Colonic mucosa (tissue), 4 donors: ENCODE data around the gene PRKAG2. TPM values are rescaled to one million over a fixed set of nuclear protein-coding genes. Genes with fewer than 3 reads are reported as not detected.
A peak's percentile ranks its signal among the peaks of the same experiment; 100 is the strongest.

Source experiments
- DNase-seq: peaks from one replicate; pipeline ENCODE4 v3.0.0-alpha.2; 2020
- H3K27ac ChIP-seq: fragments of 200-600 bp; one replicate; pipeline ENCODE4 v1.8.0; 2021
- H3K27me3 ChIP-seq: fragments of 200-600 bp; one replicate; pipeline ENCODE4 v1.8.0; 2021
- H3K36me3 ChIP-seq: fragments of 200-600 bp; one replicate; pipeline ENCODE4 v1.8.0; 2021
- H3K4me1 ChIP-seq: fragments of 200-600 bp; one replicate; pipeline ENCODE4 v1.8.0; 2021; ENCODE audit warnings: mild to moderate bottlenecking
- H3K4me3 ChIP-seq: fragments of 200-600 bp; one replicate; pipeline ENCODE4 v1.8.0; 2021
- H3K9ac ChIP-seq, 2 donors: one replicate each; pipeline ENCODE4 v1.7.0; 2013; ENCODE audit warnings: control low read depth in 2 of 2, low read depth in 2 of 2, low read length in 2 of 2
- H3K9me3 ChIP-seq: fragments of 200-600 bp; one replicate; pipeline ENCODE4 v1.8.0; 2021
- CTCF ChIP-seq: fragments of 200-600 bp; IDR thresholded peaks from one replicate; pipeline ENCODE4 v1.8.0; 2022; ENCODE audit warnings: antibody characterized with exemption, mild to moderate bottlenecking
- intact Hi-C: fragments of 100-400 bp; cut with DNase I; formaldehyde crosslinking; loops from one replicate; pipeline ENCODE4 v1.14.1; 2022
- total RNA-seq, 2 donors: library from RNA; stranded (reverse); fragmentation: NEBNext Ultra II Directional in 1 of 2; extraction: Animal tissue kit (Norgen Biotek cat#: 25700) in 1 of 2; gene quantifications; one replicate each; pipeline ENCODE4 v1.2.1, GENCODE V29; 2021
- donor health status: healthy.
- donor health status: DM: no; HTN: no; CAD: no.
- donor health status: DM: no; HTN: no; CAD: no.

The PRKAG2 gene
- total RNA-seq, 2 donors from 2014 or later = 36.3 to 42.0 TPM

GRCh38 chr7:151764056-151764920 lies 112.6 kb downstream of the PRKAG2 start:
- Histone ChIP-seq H3K27me3 (no peaks in the 10 kb centered on the region), H3K4me1 (no peaks in the 10 kb centered on the region), H3K4me3 (no peak overlapping the region), H3K9ac (no peak overlapping the region), H3K9me3 (no peaks in the 10 kb centered on the region), H3K27ac (no peak overlapping the region), H3K36me3 (no peaks in the 10 kb centered on the region)
- TF ChIP-seq CTCF = no peak
- DNase-seq = no peak
- intact Hi-C loops = loop anchor here (5.0 kb wide), 1 partner anchor 397 kb away; no protein-coding TSS in a partner anchor

GRCh38 chr7:151763420-151763984 lies 113.4 kb downstream of the PRKAG2 start:
- no peak overlapping the region for H3K9ac ChIP-seq
- DNase-seq = no peak
- no peak for TF ChIP-seq CTCF
- no peaks in the 10 kb centered on the region for H3K27me3 ChIP-seq
- intact Hi-C loops = loop anchor here (5.0 kb wide), 1 partner anchor 396 kb away; no protein-coding TSS in a partner anchor
- H3K27ac ChIP-seq = no peak overlapping the region
- H3K36me3 ChIP-seq = no peaks in the 10 kb centered on the region
- H3K9me3 ChIP-seq = no peaks in the 10 kb centered on the region
- H3K4me3 ChIP-seq = no peak overlapping the region
- no peaks in the 10 kb centered on the region for H3K4me1 ChIP-seq

- Histone ChIP-seq H3K9ac (no peak overlapping the region), H3K4me1 (no peaks in the 10 kb centered on the region), H3K27ac (no peak overlapping the region), H3K36me3 (no peaks in the 10 kb centered on the region), H3K9me3 (no peaks in the 10 kb centered on the region), H3K4me3 (no peak overlapping the region), H3K27me3 (no peaks in the 10 kb centered on the region)
- TF ChIP-seq CTCF = no peak
- DNase-seq = no peak
- intact Hi-C loops = loop anchor here (5.0 kb wide), 1 partner anchor 395 kb away; no protein-coding TSS in a partner anchor
Observed at GRCh38 chr7:151762583-151763245, 114.2 kb downstream of the PRKAG2 start.

GRCh38 chr7:151761957-151762356 lies 115.0 kb downstream of the PRKAG2 start:
- no peaks in the 10 kb centered on the region for H3K9me3 ChIP-seq
- no peak for DNase-seq
- H3K4me3 ChIP-seq = no peak overlapping the region
- no peaks in the 10 kb centered on the region for H3K4me1 ChIP-seq
- no peak for TF ChIP-seq CTCF
- intact Hi-C loops = loop anchor here (5.0 kb wide), 1 partner anchor 395 kb away; no protein-coding TSS in a partner anchor
- no peaks in the 10 kb centered on the region for H3K27me3 ChIP-seq
- H3K36me3 ChIP-seq = no peaks in the 10 kb centered on the region
- H3K9ac ChIP-seq = no peak overlapping the region
- H3K27ac ChIP-seq = no peak overlapping the region

- Histone ChIP-seq H3K9ac (no peak overlapping the region), H3K9me3 (no peaks in the 10 kb centered on the region), H3K36me3 (no peaks in the 10 kb centered on the region), H3K4me1 (peaks cover 3% of the 10 kb centered on the region), H3K27ac (no peak overlapping the region), H3K4me3 (no peak overlapping the region), H3K27me3 (no peaks in the 10 kb centered on the region)
- intact Hi-C loops = loop anchor here (5.0 kb wide), 1 partner anchor 394 kb away; no protein-coding TSS in a partner anchor
- no peak for TF ChIP-seq CTCF
- DNase-seq = peak; percentile 44
Observed at GRCh38 chr7:151761231-151761630, 115.7 kb downstream of the PRKAG2 start.
